K562 (cell line): ENCODE results near the gene ZNF180. TPM values are rescaled to one million over a fixed set of nuclear protein-coding genes. Genes with fewer than 3 reads are reported as not detected.
A peak's percentile ranks its signal among the peaks of the same experiment; 100 is the strongest.

Source experiments
- C11orf30 ChIP-seq: fragments of 450-650 bp; IDR thresholded peaks from 2 replicates; pipeline ENCODE4 v1.6.1; 2016; ENCODE audit warnings: low read depth, mild to moderate bottlenecking
- CREM ChIP-seq: IDR thresholded peaks from 2 replicates; pipeline ENCODE4 v1.6.1; 2014; ENCODE audit warnings: antibody characterized with exemption, low read depth
- DMBX1 ChIP-seq: fragments of 250-450 bp; sonication (Bioruptor Pico); IDR thresholded peaks from 2 replicates; pipeline ENCODE4 v1.8.0; 2022; ENCODE audit warnings: inconsistent platforms, mild to moderate bottlenecking, moderate library complexity, borderline replicate concordance
- EP400 ChIP-seq: fragments of 450-650 bp; IDR thresholded peaks from 2 replicates; pipeline ENCODE4 v1.6.1; 2017; ENCODE audit warnings: antibody characterized with exemption, mild to moderate bottlenecking, moderate library complexity
- ETV6 ChIP-seq, 3 experiments: fragments of 150-350 bp in 1 of 3; sonication (generic) in 1 of 3; formaldehyde crosslinking in 1 of 3; IDR thresholded peaks; 2 replicates each; pipeline versions ENCODE4 v1.6.1 to v1.8.0; 2014 to 2022; ENCODE audit warnings: borderline replicate concordance in 2 of 3, low read depth in 2 of 3, antibody characterized with exemption in 1 of 3, low read length in 1 of 3, mild to moderate bottlenecking in 1 of 3, missing genetic modification reagents in 1 of 3
- FOXJ3 ChIP-seq: sonication (generic); formaldehyde crosslinking; IDR thresholded peaks from 2 replicates; pipeline ENCODE4 v1.4.0; 2020; ENCODE audit warnings: mild to moderate bottlenecking, missing genetic modification reagents
- HIVEP1 ChIP-seq: fragments of 250-450 bp; sonication (Bioruptor Pico); IDR thresholded peaks from 2 replicates; pipeline ENCODE4 v1.4.0; 2020; ENCODE audit warnings: mild to moderate bottlenecking
- HMG20B ChIP-seq: fragments of 250-450 bp; sonication (Bioruptor Pico); IDR thresholded peaks from 2 replicates; pipeline ENCODE4 v1.5.0; 2021; ENCODE audit warnings: mild to moderate bottlenecking
- MTA3 ChIP-seq: fragments of 450-650 bp; formaldehyde crosslinking; IDR thresholded peaks from 2 replicates; pipeline ENCODE4 v1.6.1; 2017; ENCODE audit warnings: mild to moderate bottlenecking, borderline replicate concordance
- NFRKB ChIP-seq: fragments of 450-650 bp; IDR thresholded peaks from 2 replicates; pipeline ENCODE4 v1.6.1; 2016; ENCODE audit warnings: low read depth
- PCBP2 ChIP-seq: fragments of 200-400 bp; formaldehyde crosslinking; IDR thresholded peaks from 2 replicates; pipeline ENCODE4 v1.6.1; 2018; ENCODE audit warnings: low read length, low read depth, mild to moderate bottlenecking, moderate library complexity; ENCODE audit not compliant: poor library complexity, severe bottlenecking
- RFX1 ChIP-seq: fragments of 450-650 bp; IDR thresholded peaks from 2 replicates; pipeline ENCODE4 v1.6.1; 2016; ENCODE audit warnings: mild to moderate bottlenecking, moderate library complexity
- ZNF121 ChIP-seq: sonication (generic); formaldehyde crosslinking; conservative IDR thresholded peaks from 2 replicates; pipeline ENCODE4 v1.8.0; 2022; ENCODE audit warnings: missing genetic modification reagents
- ZNF143 ChIP-seq: sonication (generic); formaldehyde crosslinking; IDR thresholded peaks from 2 replicates; pipeline ENCODE4 v1.9.0; 2022; ENCODE audit warnings: mild to moderate bottlenecking, missing genetic modification reagents
- polyA plus RNA-seq, 8 experiments: library from polyadenylated mRNA; depleted of rRNA in 4 of 8; stranded (reverse) in 5 of 8; unstranded in 3 of 8; fragments of >200 nt; fragmentation: Nextera tagmentation in 2 of 8; fragmentation: Illumina TruSeq in 1 of 8; extraction: Ambion mirVana in 2 of 8; extraction: Trizol in 1 of 8; gene quantifications; 2 replicates each; pipeline versions ENCODE4 v1.2.1 to v1.2.3, GENCODE V29; 2011 to 2014; ENCODE audit warnings: inconsistent platforms in 1 of 8, missing spikeins in 1 of 8
- total RNA-seq, 7 experiments: library from RNA; depleted of rRNA in 6 of 7; stranded (reverse); fragments of >200 nt in 6 of 7; fragmentation: Illumina TruSeq in 2 of 7; extraction: Trizol in 2 of 7; gene quantifications; 2 replicates each; pipeline versions ENCODE4 v1.2.1 to v1.2.3, GENCODE V29; 2011 to 2021; ENCODE audit warnings: low replicate concordance in 1 of 7
- TF ChIP-seq, protein P1 (sequence below): sonication (generic); formaldehyde crosslinking; IDR thresholded peaks from 2 replicates; pipeline ENCODE4 v1.8.1; 2023; ENCODE audit warnings: mild to moderate bottlenecking, missing genetic modification reagents
- TF ChIP-seq, protein P2 (sequence below): fragments of 450-650 bp; formaldehyde crosslinking; IDR thresholded peaks from 2 replicates; pipeline ENCODE4 v1.4.0; 2020; ENCODE audit warnings: mild to moderate bottlenecking, moderate library complexity
- TF ChIP-seq, protein P3 (sequence below): sonication (generic); formaldehyde crosslinking; IDR thresholded peaks from 2 replicates; pipeline ENCODE4 v1.8.0; 2023; ENCODE audit warnings: mild to moderate bottlenecking, missing genetic modification reagents
- TF ChIP-seq, protein P4 (sequence below): sonication (generic); formaldehyde crosslinking; IDR thresholded peaks from 2 replicates; pipeline ENCODE4 v1.8.0; 2022; ENCODE audit warnings: mild to moderate bottlenecking, low read depth, missing genetic modification reagents
- TF ChIP-seq, protein P5 (sequence below): fragments of 250-450 bp; sonication (Bioruptor Pico); IDR thresholded peaks from 2 replicates; pipeline ENCODE4 v1.5.1; 2021; ENCODE audit warnings: mild to moderate bottlenecking

ZNF180 gene
- total and polyA plus RNA-seq, 9 of the 15 experiments (the other 6 are each of a cell fraction or from before 2014, with no cell fraction given): 1.8 to 8.7 (median 5.9) TPM

DNA sequence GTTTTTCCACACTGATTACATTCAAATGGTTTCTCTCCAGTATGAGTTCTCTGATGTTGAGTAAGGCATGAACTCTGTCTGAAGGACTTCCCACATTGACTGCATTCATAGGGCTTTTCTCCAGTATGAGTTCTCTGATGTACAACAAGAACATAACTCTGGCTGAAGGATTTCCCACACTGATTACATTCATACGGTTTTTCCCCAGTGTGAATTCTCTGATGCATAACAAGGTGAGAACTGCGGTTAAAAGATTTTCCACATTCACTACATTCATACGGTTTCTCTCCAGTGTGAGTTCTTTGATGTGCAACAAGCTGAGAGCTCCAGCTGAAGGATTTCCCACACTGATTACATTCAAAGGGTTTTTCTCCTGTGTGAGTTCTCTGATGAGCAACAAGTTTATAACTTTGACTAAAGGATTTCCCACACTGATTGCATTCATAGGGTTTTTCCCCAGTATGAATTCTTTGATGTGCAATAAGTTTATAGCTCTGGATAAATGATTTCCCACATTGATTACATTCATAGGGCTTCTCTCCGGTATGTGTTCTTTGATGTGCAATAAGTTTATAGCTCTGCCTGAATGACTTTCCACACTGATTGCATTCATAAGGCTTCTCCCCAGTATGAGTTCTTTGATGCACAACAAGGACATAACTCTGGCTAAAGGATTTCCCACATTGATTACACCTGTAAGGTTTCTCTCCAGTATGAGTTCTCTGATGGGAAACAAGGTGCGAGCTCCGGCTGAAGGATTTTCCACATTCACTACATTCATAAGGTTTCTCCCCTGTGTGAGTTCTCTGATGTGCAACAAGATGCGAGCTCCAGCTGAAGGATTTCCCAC, 23.5 kb downstream of the ZNF180 start (continued):
- TF ChIP-seq PCBP2 (no peak), ZNF121 (CRISPR knock-in tag) (no peak), CREM (no peak), ETV6 (IDR thresholded peaks at IDR 0.05; ENCODE audit: borderline replicate concordance in 1 of 2, low read depth in 2 of 2, low read length in 1 of 2) (no peak), ETV6 (CRISPR knock-in tag; IDR thresholded peaks at IDR 0.05; ENCODE audit: borderline replicate concordance) (no peak), HMG20B (no peak), RFX1 (no peak), C11orf30 (no peak), MTA3 (peak; percentile 90; the same call in 1 of the 2 replicates), NFRKB (no peak; the same call in 1 of the 2 replicates), HIVEP1 (CRISPR knock-in tag) (no peak), DMBX1 (CRISPR knock-in tag) (no peak), FOXJ3 (no peak), EP400 (0 out of 2 replicates have a peak, but pooled peaks have one; percentile 13), ZNF143 (CRISPR knock-in tag) (no peak)
- TF ChIP-seq, protein P1, sequence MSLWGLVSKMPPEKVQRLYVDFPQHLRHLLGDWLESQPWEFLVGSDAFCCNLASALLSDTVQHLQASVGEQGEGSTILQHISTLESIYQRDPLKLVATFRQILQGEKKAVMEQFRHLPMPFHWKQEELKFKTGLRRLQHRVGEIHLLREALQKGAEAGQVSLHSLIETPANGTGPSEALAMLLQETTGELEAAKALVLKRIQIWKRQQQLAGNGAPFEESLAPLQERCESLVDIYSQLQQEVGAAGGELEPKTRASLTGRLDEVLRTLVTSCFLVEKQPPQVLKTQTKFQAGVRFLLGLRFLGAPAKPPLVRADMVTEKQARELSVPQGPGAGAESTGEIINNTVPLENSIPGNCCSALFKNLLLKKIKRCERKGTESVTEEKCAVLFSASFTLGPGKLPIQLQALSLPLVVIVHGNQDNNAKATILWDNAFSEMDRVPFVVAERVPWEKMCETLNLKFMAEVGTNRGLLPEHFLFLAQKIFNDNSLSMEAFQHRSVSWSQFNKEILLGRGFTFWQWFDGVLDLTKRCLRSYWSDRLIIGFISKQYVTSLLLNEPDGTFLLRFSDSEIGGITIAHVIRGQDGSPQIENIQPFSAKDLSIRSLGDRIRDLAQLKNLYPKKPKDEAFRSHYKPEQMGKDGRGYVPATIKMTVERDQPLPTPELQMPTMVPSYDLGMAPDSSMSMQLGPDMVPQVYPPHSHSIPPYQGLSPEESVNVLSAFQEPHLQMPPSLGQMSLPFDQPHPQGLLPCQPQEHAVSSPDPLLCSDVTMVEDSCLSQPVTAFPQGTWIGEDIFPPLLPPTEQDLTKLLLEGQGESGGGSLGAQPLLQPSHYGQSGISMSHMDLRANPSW (CRISPR knock-in tag): no peak
- TF ChIP-seq, protein P2, sequence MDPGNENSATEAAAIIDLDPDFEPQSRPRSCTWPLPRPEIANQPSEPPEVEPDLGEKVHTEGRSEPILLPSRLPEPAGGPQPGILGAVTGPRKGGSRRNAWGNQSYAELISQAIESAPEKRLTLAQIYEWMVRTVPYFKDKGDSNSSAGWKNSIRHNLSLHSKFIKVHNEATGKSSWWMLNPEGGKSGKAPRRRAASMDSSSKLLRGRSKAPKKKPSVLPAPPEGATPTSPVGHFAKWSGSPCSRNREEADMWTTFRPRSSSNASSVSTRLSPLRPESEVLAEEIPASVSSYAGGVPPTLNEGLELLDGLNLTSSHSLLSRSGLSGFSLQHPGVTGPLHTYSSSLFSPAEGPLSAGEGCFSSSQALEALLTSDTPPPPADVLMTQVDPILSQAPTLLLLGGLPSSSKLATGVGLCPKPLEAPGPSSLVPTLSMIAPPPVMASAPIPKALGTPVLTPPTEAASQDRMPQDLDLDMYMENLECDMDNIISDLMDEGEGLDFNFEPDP (CRISPR knock-in tag): no peak
- TF ChIP-seq, protein P3, sequence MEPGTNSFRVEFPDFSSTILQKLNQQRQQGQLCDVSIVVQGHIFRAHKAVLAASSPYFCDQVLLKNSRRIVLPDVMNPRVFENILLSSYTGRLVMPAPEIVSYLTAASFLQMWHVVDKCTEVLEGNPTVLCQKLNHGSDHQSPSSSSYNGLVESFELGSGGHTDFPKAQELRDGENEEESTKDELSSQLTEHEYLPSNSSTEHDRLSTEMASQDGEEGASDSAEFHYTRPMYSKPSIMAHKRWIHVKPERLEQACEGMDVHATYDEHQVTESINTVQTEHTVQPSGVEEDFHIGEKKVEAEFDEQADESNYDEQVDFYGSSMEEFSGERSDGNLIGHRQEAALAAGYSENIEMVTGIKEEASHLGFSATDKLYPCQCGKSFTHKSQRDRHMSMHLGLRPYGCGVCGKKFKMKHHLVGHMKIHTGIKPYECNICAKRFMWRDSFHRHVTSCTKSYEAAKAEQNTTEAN (CRISPR knock-in tag): no peak
- TF ChIP-seq, protein P4, sequence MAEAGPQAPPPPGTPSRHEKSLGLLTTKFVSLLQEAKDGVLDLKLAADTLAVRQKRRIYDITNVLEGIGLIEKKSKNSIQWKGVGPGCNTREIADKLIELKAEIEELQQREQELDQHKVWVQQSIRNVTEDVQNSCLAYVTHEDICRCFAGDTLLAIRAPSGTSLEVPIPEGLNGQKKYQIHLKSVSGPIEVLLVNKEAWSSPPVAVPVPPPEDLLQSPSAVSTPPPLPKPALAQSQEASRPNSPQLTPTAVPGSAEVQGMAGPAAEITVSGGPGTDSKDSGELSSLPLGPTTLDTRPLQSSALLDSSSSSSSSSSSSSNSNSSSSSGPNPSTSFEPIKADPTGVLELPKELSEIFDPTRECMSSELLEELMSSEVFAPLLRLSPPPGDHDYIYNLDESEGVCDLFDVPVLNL: no peak
- TF ChIP-seq, protein P5, sequence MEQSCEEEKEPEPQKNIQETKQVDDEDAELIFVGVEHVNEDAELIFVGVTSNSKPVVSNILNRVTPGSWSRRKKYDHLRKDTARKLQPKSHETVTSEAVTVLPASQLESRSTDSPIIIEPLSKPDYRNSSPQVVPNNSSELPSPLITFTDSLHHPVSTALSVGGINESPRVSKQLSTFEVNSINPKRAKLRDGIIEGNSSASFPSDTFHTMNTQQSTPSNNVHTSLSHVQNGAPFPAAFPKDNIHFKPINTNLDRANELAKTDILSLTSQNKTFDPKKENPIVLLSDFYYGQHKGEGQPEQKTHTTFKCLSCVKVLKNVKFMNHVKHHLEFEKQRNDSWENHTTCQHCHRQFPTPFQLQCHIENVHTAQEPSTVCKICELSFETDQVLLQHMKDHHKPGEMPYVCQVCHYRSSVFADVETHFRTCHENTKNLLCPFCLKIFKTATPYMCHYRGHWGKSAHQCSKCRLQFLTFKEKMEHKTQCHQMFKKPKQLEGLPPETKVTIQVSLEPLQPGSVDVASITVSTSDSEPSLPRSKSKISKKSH (CRISPR knock-in tag): peak; percentile 85
